ENCODE measurements around the gene TIMM23B. TPM values are rescaled to one million over a fixed set of nuclear protein-coding genes. Genes with fewer than 3 reads are reported as not detected.
"Not testable (repeated sequence)": the region's sequence is repeated elsewhere in the genome, so short reads cannot be mapped to it uniquely, and the experiment has no call there.

TIMM23B gene
- total RNA-seq, 1 donor from 2014 or later: 19.6 TPM

DNA sequence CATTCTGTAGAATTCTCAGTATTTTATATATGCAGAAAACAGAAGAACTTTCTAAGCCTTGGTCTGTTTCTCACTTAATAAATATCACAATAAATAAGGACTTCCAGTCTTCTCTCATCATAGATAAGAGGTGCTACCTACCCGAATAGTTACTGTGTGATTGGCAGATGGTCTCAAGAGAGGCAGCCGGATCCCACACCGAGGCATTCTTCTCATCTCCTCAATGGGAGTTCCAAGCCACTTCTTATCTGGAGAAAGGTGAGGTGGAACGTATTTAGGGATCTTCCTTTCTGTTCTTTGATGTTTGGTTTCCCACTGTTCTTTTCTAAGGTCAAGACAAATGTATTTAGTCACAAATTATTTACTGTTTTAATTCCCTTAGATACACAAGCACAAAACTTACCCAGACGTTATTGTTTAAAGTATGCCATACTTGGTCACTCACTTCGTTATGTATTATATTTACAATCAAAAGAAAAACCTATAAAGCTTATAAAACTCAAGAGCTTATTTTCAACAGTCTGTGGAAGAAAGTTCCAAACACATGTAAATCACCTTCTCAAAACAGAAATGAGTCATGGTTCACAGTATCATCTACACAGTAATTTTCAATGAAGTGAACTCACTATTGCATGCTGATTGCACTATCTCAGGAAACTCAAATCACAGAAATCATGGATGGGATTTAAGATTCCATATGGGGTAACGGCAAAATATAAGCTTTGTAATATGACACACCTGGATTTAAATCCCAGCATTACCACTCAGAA lies 9.7 kb upstream of the TIMM23B start:
- H3K27ac Mint-ChIP-seq; H3K9me3 Mint-ChIP-seq (ENCODE audit: low read depth); DNase-seq (ENCODE audit: low spot score, unreplicated experiment); H3K4me3 Mint-ChIP-seq (ENCODE audit: low read depth); H3K36me3 Mint-ChIP-seq (ENCODE audit: insufficient read depth); H3K4me1 Mint-ChIP-seq (ENCODE audit: low read depth); H3K27me3 Mint-ChIP-seq: not testable (repeated sequence)

DNA sequence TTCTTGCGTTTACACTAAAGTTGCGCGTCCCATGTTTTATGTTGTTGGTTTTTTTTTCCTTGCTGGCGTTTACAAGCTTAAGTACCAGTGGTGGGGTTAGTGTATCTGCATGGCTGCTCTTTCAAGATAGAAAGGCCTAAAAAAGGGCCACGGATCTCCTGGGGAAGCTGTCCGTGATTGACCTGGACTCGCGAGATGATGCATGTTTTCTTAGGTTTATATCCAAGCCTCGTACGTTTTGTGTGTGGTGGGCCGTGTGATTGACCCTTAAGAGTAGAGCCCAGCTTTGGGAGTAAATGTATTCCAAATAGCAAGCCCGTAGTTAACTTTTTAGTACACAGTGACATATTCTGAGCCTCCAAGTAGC lies 469 bp downstream of the TIMM23B start:
- peak overlapping the region; percentile 97 for H3K27ac Mint-ChIP-seq
- H3K4me3 Mint-ChIP-seq (ENCODE audit: low read depth): peak overlapping the region; percentile 94
- H3K9me3 Mint-ChIP-seq (ENCODE audit: low read depth); DNase-seq (ENCODE audit: low spot score, unreplicated experiment); H3K27me3 Mint-ChIP-seq; H3K36me3 Mint-ChIP-seq (ENCODE audit: insufficient read depth): not testable (repeated sequence)
- H3K4me1 Mint-ChIP-seq (ENCODE audit: low read depth): peaks cover 22% of the 10 kb centered on the region

DNA sequence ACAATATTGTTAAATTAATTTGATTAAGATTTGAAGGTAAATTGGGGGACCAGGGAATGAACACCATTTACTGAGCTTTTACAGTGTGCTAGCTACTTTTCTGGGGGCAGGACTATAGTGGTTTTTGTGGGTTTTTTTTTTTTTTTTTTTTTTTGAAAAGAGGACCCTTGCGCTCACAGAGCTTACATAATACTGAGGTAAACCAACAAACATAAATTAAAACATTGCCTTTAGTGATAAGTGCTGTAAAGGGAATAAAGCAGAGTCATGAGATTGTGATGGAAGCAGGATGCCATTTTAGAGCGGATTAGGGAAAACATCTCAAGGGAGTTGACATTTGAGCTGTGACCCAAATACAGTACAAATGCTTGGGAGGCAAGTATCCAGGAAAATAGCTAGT lies 1.8 kb downstream of the TIMM23B start:
- H3K4me1 Mint-ChIP-seq (ENCODE audit: low read depth): peaks cover 22% of the 10 kb centered on the region
- DNase-seq (ENCODE audit: low spot score, unreplicated experiment); H3K36me3 Mint-ChIP-seq (ENCODE audit: insufficient read depth); H3K9me3 Mint-ChIP-seq (ENCODE audit: low read depth); H3K27me3 Mint-ChIP-seq: not testable (repeated sequence)
- peak overlapping the region; percentile 18 for H3K27ac Mint-ChIP-seq
- H3K4me3 Mint-ChIP-seq (ENCODE audit: low read depth): peak overlapping the region; percentile 94

DNA sequence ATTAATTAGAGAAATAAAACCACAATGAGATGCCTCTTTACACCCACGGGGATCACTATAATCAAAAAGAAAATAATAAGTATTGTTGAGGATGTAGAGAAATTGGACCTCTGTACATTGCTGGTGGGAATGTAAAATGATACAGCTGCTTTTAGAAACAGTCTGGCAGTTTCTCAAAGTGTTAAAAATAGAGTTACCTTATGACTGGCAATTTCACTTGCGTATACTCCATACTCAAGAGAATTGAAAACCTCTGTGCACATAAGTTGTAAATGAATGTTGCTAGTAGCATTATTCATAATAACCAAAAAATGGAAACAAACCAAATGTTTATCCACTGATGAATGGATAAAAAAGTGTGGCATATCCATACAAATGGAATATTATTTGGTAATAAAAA lies 6.3 kb downstream of the TIMM23B start:
- not testable (repeated sequence) for H3K4me3 Mint-ChIP-seq (ENCODE audit: low read depth); DNase-seq (ENCODE audit: low spot score, unreplicated experiment); H3K4me1 Mint-ChIP-seq (ENCODE audit: low read depth); H3K27ac Mint-ChIP-seq; H3K36me3 Mint-ChIP-seq (ENCODE audit: insufficient read depth); H3K27me3 Mint-ChIP-seq; H3K9me3 Mint-ChIP-seq (ENCODE audit: low read depth)

- H3K9me3 Mint-ChIP-seq (ENCODE audit: low read depth); H3K4me1 Mint-ChIP-seq (ENCODE audit: low read depth); DNase-seq (ENCODE audit: low spot score, unreplicated experiment); H3K27ac Mint-ChIP-seq; H3K36me3 Mint-ChIP-seq (ENCODE audit: insufficient read depth); H3K4me3 Mint-ChIP-seq (ENCODE audit: low read depth); H3K27me3 Mint-ChIP-seq: not testable (repeated sequence)
Measured at GRCh38 chr10:49948737-49949136, 6.9 kb downstream of the TIMM23B start.

GRCh38 chr10:49952006-49952405 lies 10.2 kb downstream of the TIMM23B start:
- not testable (repeated sequence) for H3K9me3 Mint-ChIP-seq (ENCODE audit: low read depth); H3K4me1 Mint-ChIP-seq (ENCODE audit: low read depth); H3K27me3 Mint-ChIP-seq; H3K27ac Mint-ChIP-seq; H3K4me3 Mint-ChIP-seq (ENCODE audit: low read depth); H3K36me3 Mint-ChIP-seq (ENCODE audit: insufficient read depth); DNase-seq (ENCODE audit: low spot score, unreplicated experiment)

- not testable (repeated sequence) for DNase-seq (ENCODE audit: low spot score, unreplicated experiment); H3K4me3 Mint-ChIP-seq (ENCODE audit: low read depth); H3K4me1 Mint-ChIP-seq (ENCODE audit: low read depth); H3K27ac Mint-ChIP-seq; H3K36me3 Mint-ChIP-seq (ENCODE audit: insufficient read depth); H3K27me3 Mint-ChIP-seq; H3K9me3 Mint-ChIP-seq (ENCODE audit: low read depth)
Measured at GRCh38 chr10:49953122-49953521, 11.3 kb downstream of the TIMM23B start.

DNA sequence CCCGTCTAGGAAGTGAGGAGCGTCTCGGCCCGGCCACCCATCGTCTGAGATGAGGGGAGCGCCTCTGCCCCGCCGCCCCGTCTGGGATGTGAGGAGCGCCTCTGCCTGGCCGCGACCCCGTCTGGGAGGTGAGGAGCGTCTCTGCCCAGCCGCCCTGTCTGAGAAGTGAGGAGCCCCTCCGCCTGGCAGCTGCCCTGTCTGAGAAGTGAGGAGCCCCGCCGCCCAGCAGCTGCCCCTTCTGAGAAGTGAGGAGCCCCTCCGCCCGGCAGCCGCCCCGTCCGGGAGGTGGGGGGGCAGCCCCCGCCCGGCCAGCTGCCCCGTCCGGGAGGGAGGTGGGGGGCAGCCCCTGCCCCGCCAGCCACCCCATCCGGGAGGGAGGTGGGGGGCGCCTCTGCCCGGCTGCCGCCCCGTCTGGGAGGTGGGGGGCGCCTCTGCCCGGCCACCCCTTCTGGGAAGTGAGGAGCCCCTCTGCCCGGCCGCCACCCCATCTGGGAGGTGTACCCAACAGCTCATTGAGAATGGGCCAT lies 28.5 kb downstream of the TIMM23B start:
- not testable (repeated sequence) for DNase-seq (ENCODE audit: low spot score, unreplicated experiment); H3K27me3 Mint-ChIP-seq; H3K9me3 Mint-ChIP-seq (ENCODE audit: low read depth)

GRCh38 chr10:49971466-49971865 lies 29.6 kb downstream of the TIMM23B start:
- H3K9me3 Mint-ChIP-seq (ENCODE audit: low read depth); H3K4me1 Mint-ChIP-seq (ENCODE audit: low read depth); H3K27me3 Mint-ChIP-seq; DNase-seq (ENCODE audit: low spot score, unreplicated experiment); H3K27ac Mint-ChIP-seq; H3K36me3 Mint-ChIP-seq (ENCODE audit: insufficient read depth); H3K4me3 Mint-ChIP-seq (ENCODE audit: low read depth): not testable (repeated sequence)

More for the DNA sequence above, 28.5 kb downstream of the TIMM23B start:
- not testable (repeated sequence) for H3K4me1 Mint-ChIP-seq (ENCODE audit: low read depth); H3K27ac Mint-ChIP-seq; H3K4me3 Mint-ChIP-seq (ENCODE audit: low read depth); H3K36me3 Mint-ChIP-seq (ENCODE audit: insufficient read depth)

GRCh38 chr10:49972094-49972493 lies 30.2 kb downstream of the TIMM23B start:
- not testable (repeated sequence) for DNase-seq (ENCODE audit: low spot score, unreplicated experiment); H3K27ac Mint-ChIP-seq; H3K36me3 Mint-ChIP-seq (ENCODE audit: insufficient read depth); H3K4me3 Mint-ChIP-seq (ENCODE audit: low read depth); H3K27me3 Mint-ChIP-seq; H3K9me3 Mint-ChIP-seq (ENCODE audit: low read depth); H3K4me1 Mint-ChIP-seq (ENCODE audit: low read depth)

DNA sequence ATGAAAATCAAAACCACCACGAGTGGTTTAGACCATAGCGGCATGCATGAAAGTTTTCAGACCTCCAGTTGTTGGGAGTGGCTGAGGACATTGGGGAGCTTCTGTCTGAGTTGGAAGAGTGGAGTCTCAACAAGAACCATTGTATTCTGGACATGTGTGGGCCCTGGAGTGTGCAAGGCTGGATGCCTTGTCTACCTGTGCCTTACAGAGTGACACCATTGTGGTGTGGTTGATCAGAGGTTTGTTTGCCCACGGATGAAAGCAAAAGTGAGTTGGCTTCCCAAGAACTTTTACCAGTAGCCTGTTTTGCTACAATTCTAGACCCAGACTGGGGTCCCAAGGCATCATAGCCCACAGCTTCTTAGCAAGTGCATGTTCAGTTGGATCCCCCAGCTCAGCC lies 35.9 kb downstream of the TIMM23B start:
- not testable (repeated sequence) for DNase-seq (ENCODE audit: low spot score, unreplicated experiment); H3K27ac Mint-ChIP-seq; H3K4me1 Mint-ChIP-seq (ENCODE audit: low read depth); H3K27me3 Mint-ChIP-seq; H3K4me3 Mint-ChIP-seq (ENCODE audit: low read depth); H3K9me3 Mint-ChIP-seq (ENCODE audit: low read depth); H3K36me3 Mint-ChIP-seq (ENCODE audit: insufficient read depth)

GRCh38 chr10:49987207-49987606 lies 45.4 kb downstream of the TIMM23B start:
- not testable (repeated sequence) for H3K9me3 Mint-ChIP-seq (ENCODE audit: low read depth); H3K4me3 Mint-ChIP-seq (ENCODE audit: low read depth); DNase-seq (ENCODE audit: low spot score, unreplicated experiment); H3K4me1 Mint-ChIP-seq (ENCODE audit: low read depth); H3K27me3 Mint-ChIP-seq; H3K27ac Mint-ChIP-seq; H3K36me3 Mint-ChIP-seq (ENCODE audit: insufficient read depth)

- H3K27me3 Mint-ChIP-seq; H3K36me3 Mint-ChIP-seq (ENCODE audit: insufficient read depth); H3K27ac Mint-ChIP-seq; H3K9me3 Mint-ChIP-seq (ENCODE audit: low read depth); H3K4me1 Mint-ChIP-seq (ENCODE audit: low read depth); H3K4me3 Mint-ChIP-seq (ENCODE audit: low read depth); DNase-seq (ENCODE audit: low spot score, unreplicated experiment): not testable (repeated sequence)
Measured at GRCh38 chr10:49988376-49988775, 46.5 kb downstream of the TIMM23B start, which contains the start of gene AGAP6. AGAP6 (plus strand) TSS chr10:49988406; CDS start chr10:49988716, 310 bp downstream.

Measured in progenitor cell of endocrine pancreas (in vitro differentiated cells).